Measurements from ENCODE around the gene SHISAL1.

The SHISAL1 gene

GRCh38 chr22:44206330-44206645, 106.5 kb downstream of the SHISAL1 start:
- Histone ChIP-seq H3F3A (ENCODE audit: insufficient read depth, low read length) (no peaks in the 10 kb centered on the region), H3K9me2 (ENCODE audit: low read depth, low read length) (no peaks in the 10 kb centered on the region), H3K4me2 (ENCODE audit: low read length) (no peak overlapping the region), H3K9me3 (ENCODE audit: low read length) (no peaks in the 10 kb centered on the region), H4K20me1 (ENCODE audit: insufficient read depth, low read length) (no peaks in the 10 kb centered on the region), H3K27me3 (ENCODE audit: insufficient read depth, low read length) (peaks cover 10% of the 10 kb centered on the region; the same call in 1 of the 2 replicates), H3K36me3 (ENCODE audit: insufficient read depth, low read length) (no peaks in the 10 kb centered on the region), H2AFZ (ENCODE audit: low read length) (no peak overlapping the region), H3K4me3 (ENCODE audit: low read depth, low read length, poor library complexity, severe bottlenecking) (no peak overlapping the region), H3K4me1 (ENCODE audit: insufficient read depth, low read length, severe bottlenecking) (no peaks in the 10 kb centered on the region), H3K79me2 (ENCODE audit: insufficient read depth, low read length) (no peaks in the 10 kb centered on the region), H3K9ac (ENCODE audit: low read length) (no peak overlapping the region), H3K27ac (ENCODE audit: low read depth, low read length, poor library complexity, severe bottlenecking) (no peak overlapping the region)
- TF ChIP-seq EZH2 (IDR thresholded peaks at IDR 0.05; ENCODE audit: borderline replicate concordance, low read length), result no peak
- TF ChIP-seq CTCF (IDR thresholded peaks at IDR 0.05; ENCODE audit: low read length), result no peak

GRCh38 chr22:44205516-44206329, 107.0 kb downstream of the SHISAL1 start:
- H3K9me2 ChIP-seq (ENCODE audit: low read depth, low read length), result no peaks in the 10 kb centered on the region
- no peak overlapping the region for H3K4me2 ChIP-seq (ENCODE audit: low read length)
- H2AFZ ChIP-seq (ENCODE audit: low read length), result no peak overlapping the region
- H3K27me3 ChIP-seq (ENCODE audit: insufficient read depth, low read length), result peaks cover 10% of the 10 kb centered on the region; the same call in 1 of the 2 replicates
- H3F3A ChIP-seq (ENCODE audit: insufficient read depth, low read length), result no peaks in the 10 kb centered on the region
- no peaks in the 10 kb centered on the region for H4K20me1 ChIP-seq (ENCODE audit: insufficient read depth, low read length)
- H3K36me3 ChIP-seq (ENCODE audit: insufficient read depth, low read length), result no peaks in the 10 kb centered on the region
- no peak overlapping the region for H3K4me3 ChIP-seq (ENCODE audit: low read depth, low read length, poor library complexity, severe bottlenecking)
- H3K9ac ChIP-seq (ENCODE audit: low read length), result no peak overlapping the region
- no peaks in the 10 kb centered on the region for H3K79me2 ChIP-seq (ENCODE audit: insufficient read depth, low read length)
- TF ChIP-seq CTCF (IDR thresholded peaks at IDR 0.05; ENCODE audit: low read length), result no peak
- no peak for TF ChIP-seq EZH2 (IDR thresholded peaks at IDR 0.05; ENCODE audit: borderline replicate concordance, low read length)
- no peak overlapping the region for H3K27ac ChIP-seq (ENCODE audit: low read depth, low read length, poor library complexity, severe bottlenecking)
- H3K9me3 ChIP-seq (ENCODE audit: low read length), result no peaks in the 10 kb centered on the region
- H3K4me1 ChIP-seq (ENCODE audit: insufficient read depth, low read length, severe bottlenecking), result no peaks in the 10 kb centered on the region

GRCh38 chr22:44204739-44205515, 107.8 kb downstream of the SHISAL1 start:
- TF ChIP-seq EZH2 (IDR thresholded peaks at IDR 0.05; ENCODE audit: borderline replicate concordance, low read length) (no peak), CTCF (IDR thresholded peaks at IDR 0.05; ENCODE audit: low read length) (no peak)
- Histone ChIP-seq H3K36me3 (ENCODE audit: insufficient read depth, low read length) (no peaks in the 10 kb centered on the region), H3K9ac (ENCODE audit: low read length) (no peak overlapping the region), H3K27me3 (ENCODE audit: insufficient read depth, low read length) (peaks cover 10% of the 10 kb centered on the region; the same call in 1 of the 2 replicates), H3K79me2 (ENCODE audit: insufficient read depth, low read length) (no peaks in the 10 kb centered on the region), H4K20me1 (ENCODE audit: insufficient read depth, low read length) (no peaks in the 10 kb centered on the region), H3K9me2 (ENCODE audit: low read depth, low read length) (no peaks in the 10 kb centered on the region), H3K27ac (ENCODE audit: low read depth, low read length, poor library complexity, severe bottlenecking) (no peak overlapping the region), H3K4me1 (ENCODE audit: insufficient read depth, low read length, severe bottlenecking) (no peaks in the 10 kb centered on the region), H3F3A (ENCODE audit: insufficient read depth, low read length) (no peaks in the 10 kb centered on the region), H3K4me2 (ENCODE audit: low read length) (no peak overlapping the region), H3K9me3 (ENCODE audit: low read length) (no peaks in the 10 kb centered on the region), H3K4me3 (ENCODE audit: low read depth, low read length, poor library complexity, severe bottlenecking) (no peak overlapping the region), H2AFZ (ENCODE audit: low read length) (no peak overlapping the region)
